ENCODE data around the gene PPAN. TPM values are rescaled to one million over a fixed set of nuclear protein-coding genes. Genes with fewer than 3 reads are reported as not detected.

Gene PPAN
- total RNA-seq, 1 experiment from 2014 or later: 101 TPM

GRCh38 chr19:10087296-10088061 lies 18.7 kb upstream of the PPAN start:
- RAD21 ChIA-PET (ENCODE audit: low non-redundant PET in 1 of 2, low total read pairs in 2 of 2, uncharacterized antibody in 2 of 2, unreplicated experiment in 2 of 2): no interaction called here
- Histone ChIP-seq H3K4me2 (ENCODE audit: low read length) (peak overlapping the region; percentile 96), H3K79me2 (ENCODE audit: insufficient read depth, low read length) (no peaks in the 10 kb centered on the region), H2AFZ (ENCODE audit: low read depth, low read length, poor library complexity, severe bottlenecking) (no peak overlapping the region), H3K27ac (ENCODE audit: low read depth, low read length) (no peak overlapping the region; the same call in 1 of the 2 replicates), H4K20me1 (ENCODE audit: insufficient read depth) (no peaks in the 10 kb centered on the region), H3K36me3 (ENCODE audit: control insufficient read depth in 1 of 2, insufficient read depth in 2 of 2, low read length in 2 of 2) (no peaks in the 10 kb centered on the region), H3K4me3 (replicated peaks in 1 of 2; ENCODE audit: low read depth in 1 of 2, low read length in 2 of 2) (no peak overlapping the region; a peak in 1 of 4 replicates), H3K9me2 (ENCODE audit: insufficient read depth) (no peaks in the 10 kb centered on the region), H3K9me3 (ENCODE audit: control insufficient read depth in 1 of 2, insufficient read depth in 1 of 2, low read depth in 1 of 2, low read length in 2 of 2) (no peaks in the 10 kb centered on the region), H3K27me3 (ENCODE audit: insufficient read depth, low read length) (no peaks in the 10 kb centered on the region), H3K4me1 (ENCODE audit: control insufficient read depth in 1 of 2, insufficient read depth in 2 of 2, low read length in 2 of 2) (peaks cover 0 to 14% of the 10 kb centered on the region in 2 experiments; a peak in 2 of 4 replicates), H3K9ac (ENCODE audit: low read length) (no peak overlapping the region)
- ATAC-seq (no peak), DNase-seq (ENCODE audit: low read depth, low spot score) (no peak)
- TSS peak; percentile 41 for BruUV-seq (replicated peaks)
- intact Hi-C loops (cut with micrococcal nuclease): no loop called here
- POLR2A ChIA-PET: interaction anchor here (0.7 kb wide), 1 partner anchor 293 kb away, joined by 3 read pairs; the partner anchor contains the start of gene TYK2
- TF ChIP-seq POLR2A (IDR thresholded peaks at IDR 0.05; ENCODE audit: borderline replicate concordance, extremely low read depth, insufficient read depth, insufficient read length) (no peak), EGR1 (IDR thresholded peaks at IDR 0.05; ENCODE audit: low read depth) (no peak), ELF1 (IDR thresholded peaks at IDR 0.05; ENCODE audit: borderline replicate concordance, low read depth) (no peak), FOSL1 (IDR thresholded peaks at IDR 0.05; ENCODE audit: low read depth) (no peak), ATF3 (IDR thresholded peaks at IDR 0.05) (no peak), SIN3A (IDR thresholded peaks at IDR 0.05; ENCODE audit: low read depth) (no peak), JUND (IDR thresholded peaks at IDR 0.05) (no peak)
- CTCF ChIA-PET: no interaction called here

- no peak for ATAC-seq
- no peak overlapping the region for H3K27ac ChIP-seq (ENCODE audit: low read depth, low read length)
- no peaks in the 10 kb centered on the region for H3K9me2 ChIP-seq (ENCODE audit: insufficient read depth)
- intact Hi-C loops (cut with micrococcal nuclease): no loop called here
- no peak for TF ChIP-seq CTCF (IDR thresholded peaks at IDR 0.05 in 2 of 3, conservative IDR thresholded peaks at IDR 0.05 in 1 of 3; ENCODE audit: borderline replicate concordance in 1 of 3, insufficient read depth in 1 of 3, low read depth in 2 of 3, low read length in 2 of 3)
- no peak for TF ChIP-seq EZH2 (IDR thresholded peaks at IDR 0.05)
- H3K36me3 ChIP-seq (ENCODE audit: control insufficient read depth in 1 of 2, insufficient read depth in 2 of 2, low read length in 2 of 2): no peaks in the 10 kb centered on the region
- POLR2A ChIA-PET: interaction anchor here (0.6 kb wide), 1 partner anchor 17 kb away, joined by 3 read pairs; the partner anchor contains the start of gene PPAN
- no peak overlapping the region for H2AFZ ChIP-seq (ENCODE audit: low read depth, low read length, poor library complexity, severe bottlenecking)
- peaks cover 0 to 14% of the 10 kb centered on the region in 2 experiments; a peak in 2 of 4 replicates for H3K4me1 ChIP-seq (ENCODE audit: control insufficient read depth in 1 of 2, insufficient read depth in 2 of 2, low read length in 2 of 2)
- no peaks in the 10 kb centered on the region for H3K9me3 ChIP-seq (ENCODE audit: control insufficient read depth in 1 of 2, insufficient read depth in 1 of 2, low read depth in 1 of 2, low read length in 2 of 2)
- no peak overlapping the region for H3K4me2 ChIP-seq (ENCODE audit: low read length)
- H3K4me3 ChIP-seq (replicated peaks in 1 of 2; ENCODE audit: low read depth in 1 of 2, low read length in 2 of 2): no peak overlapping the region
- CTCF ChIA-PET: interaction anchor here (0.6 kb wide), 1 partner anchor 114 kb away, joined by 3 read pairs; no protein-coding TSS in a partner anchor
- H3K79me2 ChIP-seq (ENCODE audit: insufficient read depth, low read length): no peaks in the 10 kb centered on the region
- RAD21 ChIA-PET (ENCODE audit: low non-redundant PET in 1 of 2, low total read pairs in 2 of 2, uncharacterized antibody in 2 of 2, unreplicated experiment in 2 of 2): no interaction called here
- BruUV-seq (replicated peaks): no TSS peak
- no peak for DNase-seq (ENCODE audit: low read depth, low spot score)
- no peak overlapping the region for H3K9ac ChIP-seq (ENCODE audit: low read length)
- no peaks in the 10 kb centered on the region for H4K20me1 ChIP-seq (ENCODE audit: insufficient read depth)
- H3K27me3 ChIP-seq (ENCODE audit: insufficient read depth, low read length): no peaks in the 10 kb centered on the region
Measured at GRCh38 chr19:10088949-10089554, 17.1 kb upstream of the PPAN start.
